Transverse colon (tissue), 4 donors: ENCODE measurements around the gene PANK4. TPM values are rescaled to one million over a fixed set of nuclear protein-coding genes. Genes with fewer than 3 reads are reported as not detected.

Source experiments
- DNase-seq: peaks from one replicate; pipeline ENCODE4 v3.0.0-alpha.2; 2019
- H3K27ac ChIP-seq, 4 donors: fragments of 200-600 bp; sonication (generic); 2 replicates each; pipeline ENCODE4 v1.5.1; 2016 to 2018; ENCODE audit warnings: inconsistent platforms in 4 of 4
- H3K27me3 ChIP-seq: fragments of 200-600 bp; sonication (generic); 2 replicates; pipeline ENCODE4 v1.5.1; 2017; ENCODE audit warnings: inconsistent platforms
- H3K36me3 ChIP-seq, 4 donors: fragments of 200-600 bp; sonication (generic); 2 replicates each; pipeline ENCODE4 v1.5.1; 2017 to 2019; ENCODE audit warnings: inconsistent platforms in 4 of 4
- H3K4me1 ChIP-seq, 4 donors: fragments of 200-600 bp; sonication (generic); 2 replicates each; pipeline ENCODE4 v1.5.1; 2017 to 2020; ENCODE audit warnings: inconsistent platforms in 4 of 4
- H3K4me3 ChIP-seq, 4 donors: fragments of 200-600 bp; sonication (generic); 1 replicate in 1 of 4; 2 replicates in 3 of 4; pipeline versions ENCODE4 v1.5.1 to v1.6.1; 2017 to 2019; ENCODE audit warnings: inconsistent platforms in 4 of 4
- H3K9me3 ChIP-seq, 2 donors: fragments of 200-600 bp; sonication (generic); 2 replicates each; pipeline ENCODE4 v1.5.1; 2017 to 2019; ENCODE audit warnings: inconsistent platforms in 2 of 2
- CTCF ChIP-seq, 5 experiments: fragments of 200-600 bp in 3 of 5; fragments of 450-650 bp in 2 of 5; sonication (generic) in 3 of 5; IDR thresholded peaks; 1 replicate in 2 of 5; 2 replicates in 3 of 5; pipeline ENCODE4 v1.5.1; 2016 to 2017; ENCODE audit warnings: antibody characterized with exemption in 5 of 5, inconsistent platforms in 3 of 5, mild to moderate bottlenecking in 2 of 5, moderate library complexity in 1 of 5
- EP300 ChIP-seq: sonication (generic); formaldehyde crosslinking; IDR thresholded peaks from one replicate; pipeline ENCODE4 v1.6.1; 2017; ENCODE audit warnings: antibody characterized with exemption, low read depth
- POLR2A ChIP-seq: fragments of 450-650 bp; IDR thresholded peaks from one replicate; pipeline ENCODE4 v1.6.1; 2016; ENCODE audit warnings: antibody characterized with exemption, mild to moderate bottlenecking, moderate library complexity
- POLR2AphosphoS5 ChIP-seq, 3 donors: sonication (generic); formaldehyde crosslinking; IDR thresholded peaks; one replicate each; pipeline ENCODE4 v1.6.1; 2016; ENCODE audit warnings: antibody characterized with exemption in 3 of 3
- WGBS, 2 donors: methylation state at CpG; one replicate each; pipeline ENCODE4 v1.1.5; 2018; ENCODE audit warnings: low coverage in 1 of 2; 5-methylcytosine and 5-hydroxymethylcytosine counted together
- in situ Hi-C, 4 donors: fragments of 200-750 bp; cut with MboI; loops; one replicate each; pipeline versions ENCODE4 v1.15.0 to v1.15.1; 2017; ENCODE audit warnings: low sequenced_read_pairs in 3 of 4, low pct_ligation_motif_present in 1 of 4, low pct_unique_long_range_greater_than_20kb in 1 of 4
- intact Hi-C: fragments of 100-400 bp; cut with DNase I; formaldehyde crosslinking; loops from one replicate; pipeline ENCODE4 v1.15.1; 2023; ENCODE audit warnings: low total_unique reads
- total RNA-seq, 4 donors: library from RNA; depleted of rRNA; stranded (reverse); fragments of >200 nt; gene quantifications; one replicate each; pipeline ENCODE4 v1.1.0, GENCODE V29; 2016

Gene PANK4
- total RNA-seq, 4 donors from 2014 or later: 41.1 to 58.3 (median 47.3) TPM

- in situ Hi-C loops (no loop called here), intact Hi-C loops (no loop called here)
- no peak for DNase-seq
- WGBS, 2 donors: 98% methylated on average over 7 of the region's 14 CpGs; no CpG with 5 or more reads in 1 of the 2 donors
- H3K27ac ChIP-seq: no peak overlapping the region
- H3K4me1 ChIP-seq: no peaks in the 10 kb centered on the region
- no peak overlapping the region for H3K4me3 ChIP-seq
- no peaks in the 10 kb centered on the region for H3K27me3 ChIP-seq
- no peaks in the 10 kb centered on the region for H3K9me3 ChIP-seq
- H3K36me3 ChIP-seq: peaks cover 0 to 77% (median 35%) of the 10 kb centered on the region in 4 donors
- no peak for TF ChIP-seq CTCF (IDR thresholded peaks at IDR 0.05)
- no peak for TF ChIP-seq POLR2AphosphoS5 (IDR thresholded peaks at IDR 0.05)
- no peak for TF ChIP-seq POLR2A
- no peak for TF ChIP-seq EP300
These were observed 9.4 kb downstream of the PANK4 start for GRCh38 chr1:2516946-2517345.

GRCh38 chr1:2516124-2516523, 10.3 kb downstream of the PANK4 start:
- WGBS, 2 donors: 95% methylated on average over 17 of the region's 17 CpGs; no CpG with 5 or more reads in 1 of the 2 donors
- Histone ChIP-seq H3K4me3 (no peak overlapping the region), H3K9me3 (no peaks in the 10 kb centered on the region), H3K27me3 (no peaks in the 10 kb centered on the region), H3K36me3 (peaks cover 0 to 80% (median 36%) of the 10 kb centered on the region in 4 donors), H3K27ac (no peak overlapping the region), H3K4me1 (no peaks in the 10 kb centered on the region)
- in situ Hi-C loops (no loop called here), intact Hi-C loops (no loop called here)
- no peak for DNase-seq
- TF ChIP-seq CTCF (IDR thresholded peaks at IDR 0.05): no peak
- TF ChIP-seq EP300: no peak
- TF ChIP-seq POLR2AphosphoS5 (IDR thresholded peaks at IDR 0.05): no peak
- no peak for TF ChIP-seq POLR2A

- no peaks in the 10 kb centered on the region for H3K27me3 ChIP-seq
- peaks cover 0 to 80% (median 36%) of the 10 kb centered on the region in 4 donors for H3K36me3 ChIP-seq
- intact Hi-C loops: no loop called here
- no peak overlapping the region for H3K27ac ChIP-seq
- no peak for DNase-seq
- in situ Hi-C loops: no loop called here
- H3K4me3 ChIP-seq: no peak overlapping the region
- H3K4me1 ChIP-seq: no peaks in the 10 kb centered on the region
- no peak for TF ChIP-seq POLR2A
- no peak for TF ChIP-seq POLR2AphosphoS5 (IDR thresholded peaks at IDR 0.05)
- TF ChIP-seq EP300: no peak
- TF ChIP-seq CTCF (IDR thresholded peaks at IDR 0.05): no peak
- no peaks in the 10 kb centered on the region for H3K9me3 ChIP-seq
- 92% methylated on average over 11 of the region's 11 CpGs; no CpG with 5 or more reads in 1 of the 2 donors for WGBS, 2 donors
These were observed 10.7 kb downstream of the PANK4 start for GRCh38 chr1:2515763-2516080.

GRCh38 chr1:2514863-2515762, 11.3 kb downstream of the PANK4 start:
- in situ Hi-C loops: no loop called here
- intact Hi-C loops: no loop called here
- 94 to 100% methylated on average over 4 to 42 of the region's 45 CpGs for WGBS, 2 donors
- TF ChIP-seq POLR2A (no peak), EP300 (no peak), POLR2AphosphoS5 (IDR thresholded peaks at IDR 0.05) (no peak), CTCF (IDR thresholded peaks at IDR 0.05) (no peak)
- DNase-seq: no peak
- Histone ChIP-seq H3K9me3 (no peaks in the 10 kb centered on the region), H3K36me3 (peaks cover 0 to 80% (median 36%) of the 10 kb centered on the region in 4 donors), H3K4me1 (no peaks in the 10 kb centered on the region), H3K27ac (no peak overlapping the region), H3K4me3 (no peak overlapping the region), H3K27me3 (no peaks in the 10 kb centered on the region)
